NCI-H226 (cell line): ENCODE data around the gene RAB5A.
"Not testable (repeated sequence)": the region's sequence is repeated elsewhere in the genome, so short reads cannot be mapped to it uniquely, and the experiment has no call there.

Source experiments
- DNase-seq: peaks from one replicate; pipeline ENCODE4 v3.0.0-alpha.2; 2015

Gene RAB5A

DNA sequence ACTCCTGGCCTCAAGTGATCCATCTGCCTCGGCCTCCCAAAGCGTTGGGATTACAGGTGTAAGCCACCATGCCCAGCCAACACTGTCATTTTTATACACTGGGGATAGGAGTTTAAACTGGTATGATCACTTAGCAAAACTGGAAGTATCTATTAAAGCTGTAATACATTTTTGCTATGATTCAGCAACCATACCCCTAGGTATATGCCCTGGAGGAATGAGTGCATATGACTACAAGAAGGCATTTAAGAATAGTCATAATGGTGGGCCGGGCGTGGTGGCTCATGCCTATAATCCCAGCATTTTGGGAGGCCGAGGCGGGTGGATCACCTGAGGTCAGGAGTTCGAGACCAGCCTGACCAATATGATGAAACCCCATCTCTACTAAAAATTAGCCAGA lies 85.0 kb downstream of the RAB5A start:
- DNase-seq = not testable (repeated sequence)
